GM10266 (cell line): ENCODE data around the gene TNIP1.

Source experiments
- DNase-seq: peaks from one replicate; pipeline ENCODE4 v3.0.0; 2012; ENCODE audit errors: extremely low spot score
- CTCF ChIP-seq: IDR thresholded peaks from 2 replicates; pipeline ENCODE4 v1.5.1; 2012; ENCODE audit warnings: mild to moderate bottlenecking, low read depth; ENCODE audit not compliant: control insufficient read depth, insufficient read depth; ENCODE audit errors: missing control alignments

The TNIP1 gene, protein sequence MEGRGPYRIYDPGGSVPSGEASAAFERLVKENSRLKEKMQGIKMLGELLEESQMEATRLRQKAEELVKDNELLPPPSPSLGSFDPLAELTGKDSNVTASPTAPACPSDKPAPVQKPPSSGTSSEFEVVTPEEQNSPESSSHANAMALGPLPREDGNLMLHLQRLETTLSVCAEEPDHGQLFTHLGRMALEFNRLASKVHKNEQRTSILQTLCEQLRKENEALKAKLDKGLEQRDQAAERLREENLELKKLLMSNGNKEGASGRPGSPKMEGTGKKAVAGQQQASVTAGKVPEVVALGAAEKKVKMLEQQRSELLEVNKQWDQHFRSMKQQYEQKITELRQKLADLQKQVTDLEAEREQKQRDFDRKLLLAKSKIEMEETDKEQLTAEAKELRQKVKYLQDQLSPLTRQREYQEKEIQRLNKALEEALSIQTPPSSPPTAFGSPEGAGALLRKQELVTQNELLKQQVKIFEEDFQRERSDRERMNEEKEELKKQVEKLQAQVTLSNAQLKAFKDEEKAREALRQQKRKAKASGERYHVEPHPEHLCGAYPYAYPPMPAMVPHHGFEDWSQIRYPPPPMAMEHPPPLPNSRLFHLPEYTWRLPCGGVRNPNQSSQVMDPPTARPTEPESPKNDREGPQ

GRCh38 chr5:151080613-151081430 lies at the start of gene TNIP1:
Gene TNIP1, minus strand, starts transcription at chr5:151081034. Its CDS starts 15,939 bp downstream, at chr5:151065095.
- TF ChIP-seq CTCF = no peak
- DNase-seq = peak; percentile 98

DNA sequence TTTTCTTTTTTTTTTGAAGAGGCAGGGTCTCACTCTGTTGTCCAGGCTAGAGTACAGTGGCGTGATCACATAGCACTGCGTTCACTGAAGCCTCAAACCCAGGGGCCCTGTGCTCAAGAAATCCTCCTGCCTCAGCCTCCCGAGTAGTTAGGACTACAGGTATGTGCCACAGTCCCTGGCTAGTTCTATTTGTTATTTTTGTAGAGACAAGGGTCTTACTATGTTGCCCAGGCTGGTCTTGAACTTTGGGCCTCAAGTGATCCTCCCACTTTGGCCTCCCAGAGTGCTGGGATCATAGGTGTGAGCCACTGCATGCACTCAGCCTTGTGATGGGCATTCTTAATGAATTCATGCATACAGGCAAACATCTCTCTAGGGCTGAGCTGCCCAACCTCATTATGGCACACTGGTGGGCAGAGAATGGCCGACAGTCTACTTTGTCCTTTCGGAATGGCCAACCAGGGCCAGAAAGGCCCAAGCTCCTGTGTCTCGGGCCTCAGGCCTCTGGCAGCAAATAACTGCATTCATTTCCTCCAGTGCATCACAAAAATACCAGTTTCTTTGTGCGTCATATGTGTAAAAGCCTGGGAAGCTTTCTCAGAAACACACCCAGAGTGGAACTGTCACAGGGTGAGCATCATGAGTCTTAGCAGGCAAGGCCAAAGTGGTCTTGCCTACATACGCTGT lies 49.5 kb upstream of the TNIP1 start:
- DNase-seq = no peak
- no peak for TF ChIP-seq CTCF

DNA sequence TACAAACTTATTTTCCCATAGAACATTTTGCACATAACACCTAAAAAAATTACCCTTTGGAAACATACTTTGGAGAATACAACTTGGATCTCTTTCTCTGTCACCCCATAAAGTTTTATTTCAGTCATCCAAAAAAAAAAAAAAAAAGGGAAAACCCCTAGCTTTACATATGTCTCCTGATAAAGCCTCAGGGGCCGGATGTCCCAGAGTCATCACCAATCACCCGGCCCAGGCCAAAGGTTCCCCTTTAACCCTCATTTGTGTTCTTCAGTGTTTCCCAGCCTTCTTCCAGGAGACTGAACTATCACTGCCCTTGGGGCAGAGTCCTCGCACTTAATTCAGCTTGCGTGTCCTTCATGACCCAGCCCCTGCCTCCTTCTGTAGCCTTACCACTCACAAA lies 48.0 kb upstream of the TNIP1 start:
- DNase-seq = peak; percentile 58
- no peak for TF ChIP-seq CTCF

- DNase-seq = no peak
- no peak for TF ChIP-seq CTCF
These were observed 47.1 kb upstream of the TNIP1 start for GRCh38 chr5:151127926-151128325.

GRCh38 chr5:151126199-151126645 lies 45.4 kb upstream of the TNIP1 start:
- peak; percentile 61 for DNase-seq
- TF ChIP-seq CTCF = peak; percentile 85

- no peak for TF ChIP-seq CTCF
- peak; percentile 37 for DNase-seq
These were observed 44.6 kb upstream of the TNIP1 start for GRCh38 chr5:151125421-151125820.
